Measurements from ENCODE around the gene TMEM52.

Gene TMEM52

DNA sequence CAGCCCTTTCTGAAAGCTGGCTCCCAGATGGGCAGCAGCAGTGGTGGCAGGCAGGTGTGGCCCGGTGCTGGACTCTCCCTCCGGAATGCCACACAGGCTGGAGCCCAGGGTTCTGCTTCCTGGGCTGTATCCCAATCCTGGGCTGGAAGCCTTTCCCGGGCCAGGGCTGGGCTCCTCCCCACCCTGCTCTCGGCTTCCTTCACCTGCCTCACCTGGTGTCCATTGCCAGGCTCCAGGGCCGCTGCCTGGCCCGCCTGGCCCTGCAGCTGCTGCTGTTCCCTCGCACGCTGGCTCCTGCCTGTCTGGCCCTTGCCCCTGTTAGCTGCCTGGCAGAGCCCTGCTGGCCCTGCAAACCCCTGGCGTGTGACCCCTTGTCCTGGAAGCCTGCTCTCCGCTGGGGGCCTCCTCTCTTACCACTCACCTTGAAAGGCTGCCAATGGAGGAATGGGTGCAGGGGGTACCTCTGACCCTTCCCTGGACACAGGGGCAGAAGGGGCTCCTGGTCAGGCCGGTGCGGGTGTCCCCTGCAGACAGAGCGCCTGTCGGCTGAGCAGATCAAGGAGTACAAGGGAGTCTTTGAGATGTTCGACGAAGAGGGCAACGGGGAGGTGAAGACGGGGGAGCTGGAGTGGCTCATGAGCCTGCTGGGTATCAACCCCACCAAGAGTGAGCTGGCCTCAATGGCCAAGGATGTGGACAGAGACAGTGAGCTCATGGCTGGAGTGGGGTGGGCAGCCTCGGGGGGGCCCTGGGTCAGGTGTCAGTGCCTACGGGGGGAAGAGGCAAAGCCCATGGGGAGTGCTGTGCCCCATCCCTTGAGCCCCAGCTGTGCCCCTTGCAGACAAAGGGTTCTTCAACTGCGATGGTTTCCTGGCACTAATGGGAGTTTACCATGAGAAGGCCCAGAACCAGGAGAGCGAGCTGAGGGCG lies 2.9 kb downstream of the TMEM52 start:
- H2BK120ac ChIP-seq (ENCODE audit: low read depth, low read length) = no peak overlapping the region
- no peak overlapping the region for H4K8ac ChIP-seq (ENCODE audit: low read depth, low read length)
- peak overlapping the region; percentile 66 for H2BK5ac ChIP-seq (ENCODE audit: low read length)
- peak overlapping the region; percentile 56 for H3K14ac ChIP-seq (ENCODE audit: low read length)
- H2BK12ac ChIP-seq (ENCODE audit: low read length) = peak overlapping the region; percentile 73
- H2AK5ac ChIP-seq (ENCODE audit: low read depth, low read length) = peak overlapping the region; percentile 97
- no peak overlapping the region for H4K91ac ChIP-seq (ENCODE audit: low read depth, low read length, poor library complexity)
- no peak overlapping the region for H3K4me2 ChIP-seq (ENCODE audit: insufficient read depth, low read length, poor library complexity, severe bottlenecking)
- no peak overlapping the region for H3K4ac ChIP-seq (ENCODE audit: low read length)
- H3K4me1 ChIP-seq (ENCODE audit: control insufficient read depth in 2 of 2, insufficient read depth in 1 of 2, low read depth in 1 of 2, low read length in 2 of 2) = peaks cover 8 to 10% of the 10 kb centered on the region in 2 donors
- no peak overlapping the region for H3K27ac ChIP-seq (replicated peaks; ENCODE audit: low read length)
- no peaks in the 10 kb centered on the region for H3K9me3 ChIP-seq (replicated peaks in 1 of 2; ENCODE audit: control insufficient read depth in 2 of 2, insufficient read depth in 1 of 2, low read depth in 1 of 2, low read length in 2 of 2)
- H3K36me3 ChIP-seq (replicated peaks in 1 of 2; ENCODE audit: control insufficient read depth in 2 of 2, insufficient read depth in 2 of 2, low read length in 2 of 2) = no peaks in the 10 kb centered on the region
- H2BK15ac ChIP-seq (ENCODE audit: low read length) = peak overlapping the region; percentile 55
- H3K79me1 ChIP-seq (ENCODE audit: low read depth, low read length) = peaks cover 8% of the 10 kb centered on the region
- peak overlapping the region; percentile 77 for H3K9ac ChIP-seq (ENCODE audit: low read depth, low read length, poor library complexity)
- no peak overlapping the region for H3K4me3 ChIP-seq (ENCODE audit: low read length in 2 of 2)
- H3K18ac ChIP-seq (ENCODE audit: low read length) = no peak overlapping the region
- no CpG with 5 or more reads among the region's 23 CpGs for WGBS, 2 donors (ENCODE audit: extremely low coverage in 2 of 2, insufficient read length in 2 of 2, insufficient replicate concordance in 1 of 2)
- no peak overlapping the region for H2AFZ ChIP-seq (ENCODE audit: low read length)
- H3K27me3 ChIP-seq (ENCODE audit: control insufficient read depth in 3 of 3, insufficient read depth in 3 of 3, low read depth in 1 of 3, low read length in 3 of 3) = peaks cover 0 to 49% (median 11%) of the 10 kb centered on the region in 3 experiments
- DNase-seq (ENCODE audit: low spot score) = no peak
- peak overlapping the region; percentile 55 for H3K23ac ChIP-seq (ENCODE audit: low read depth, low read length, poor library complexity)

GRCh38 chr1:1914971-1915692 lies 3.9 kb downstream of the TMEM52 start, which contains the start of gene CALML6:
CALML6 (plus strand) TSS chr1:1915260; CDS start chr1:1915281, 21 bp downstream.
- no peak within 1 kb of the TSS for H3K27ac ChIP-seq (replicated peaks; ENCODE audit: low read length)
- DNase-seq (ENCODE audit: low spot score) = no peak

DNA sequence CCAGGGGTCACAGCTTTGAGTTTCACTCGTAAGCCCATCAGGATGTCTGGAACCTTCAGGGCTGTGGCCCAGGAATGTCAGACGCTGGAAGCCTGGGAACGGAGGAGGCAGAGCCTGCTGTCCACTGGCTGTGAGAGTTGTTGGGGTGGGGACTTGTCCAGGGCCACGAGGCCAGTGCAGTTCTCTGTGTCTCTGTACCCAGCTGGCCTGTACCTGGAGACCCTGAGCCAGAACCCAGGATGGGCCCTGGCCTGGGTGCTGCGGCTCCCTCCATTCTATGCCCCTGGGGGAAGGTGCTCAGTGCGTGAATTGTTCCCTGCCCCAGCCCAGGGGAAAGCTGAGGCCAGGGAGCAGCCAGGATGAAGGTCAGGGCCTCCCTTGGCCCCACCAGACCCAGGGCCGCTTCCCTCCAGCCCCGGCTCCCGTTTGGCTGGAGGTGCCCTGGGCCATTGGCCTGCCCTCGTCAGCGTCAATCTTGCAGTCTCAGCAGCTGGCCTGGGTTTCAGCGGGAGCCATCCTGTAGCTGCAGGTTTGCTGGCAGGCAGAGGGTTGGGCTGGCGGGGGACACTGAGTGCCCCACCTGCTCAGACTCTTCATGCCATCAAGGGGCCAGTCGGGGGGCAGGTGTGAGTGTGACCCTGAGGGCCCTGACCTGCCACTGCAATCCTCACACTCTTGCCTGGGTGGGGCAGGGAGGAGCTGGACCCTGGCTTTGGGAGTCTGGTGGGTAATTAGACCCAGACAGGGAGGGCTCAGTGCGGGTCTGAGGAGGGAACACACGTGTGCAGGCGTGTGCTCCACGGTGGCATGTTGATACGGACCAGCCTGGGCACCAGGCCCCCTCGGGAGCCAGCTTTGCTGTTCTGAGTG lies 4.7 kb downstream of the TMEM52 start:
- H4K8ac ChIP-seq (ENCODE audit: low read depth, low read length) = no peak overlapping the region
- no CpG with 5 or more reads among the region's 20 CpGs for WGBS, 2 donors (ENCODE audit: extremely low coverage in 2 of 2, insufficient read length in 2 of 2, insufficient replicate concordance in 1 of 2)
- H3K27me3 ChIP-seq (ENCODE audit: control insufficient read depth in 3 of 3, insufficient read depth in 3 of 3, low read depth in 1 of 3, low read length in 3 of 3) = peaks cover 0 to 51% (median 9%) of the 10 kb centered on the region in 3 experiments
- no peak overlapping the region for H4K91ac ChIP-seq (ENCODE audit: low read depth, low read length, poor library complexity)
- H2AFZ ChIP-seq (ENCODE audit: low read length) = no peak overlapping the region
- H2BK5ac ChIP-seq (ENCODE audit: low read length) = peak overlapping the region; percentile 39
- no peaks in the 10 kb centered on the region for H3K36me3 ChIP-seq (replicated peaks in 1 of 2; ENCODE audit: control insufficient read depth in 2 of 2, insufficient read depth in 2 of 2, low read length in 2 of 2)
- no peak overlapping the region for H3K4ac ChIP-seq (ENCODE audit: low read length)
- peak overlapping the region; percentile 10 for H2BK15ac ChIP-seq (ENCODE audit: low read length)
- peak overlapping the region; percentile 97 for H2AK5ac ChIP-seq (ENCODE audit: low read depth, low read length)
- no peak overlapping the region for H3K4me2 ChIP-seq (ENCODE audit: insufficient read depth, low read length, poor library complexity, severe bottlenecking)
- H3K4me1 ChIP-seq (ENCODE audit: control insufficient read depth in 2 of 2, insufficient read depth in 1 of 2, low read depth in 1 of 2, low read length in 2 of 2) = peaks cover 4 to 8% of the 10 kb centered on the region in 2 donors
- no peaks in the 10 kb centered on the region for H3K9me3 ChIP-seq (replicated peaks in 1 of 2; ENCODE audit: control insufficient read depth in 2 of 2, insufficient read depth in 1 of 2, low read depth in 1 of 2, low read length in 2 of 2)
- peak overlapping the region; percentile 84 for H2BK12ac ChIP-seq (ENCODE audit: low read length)
- no peak overlapping the region for H3K14ac ChIP-seq (ENCODE audit: low read length)
- H3K27ac ChIP-seq (replicated peaks; ENCODE audit: low read length) = no peak overlapping the region
- peaks cover 3% of the 10 kb centered on the region for H3K79me1 ChIP-seq (ENCODE audit: low read depth, low read length)
- no peak for DNase-seq (ENCODE audit: low spot score)
- no peak overlapping the region for H3K4me3 ChIP-seq (ENCODE audit: low read length in 2 of 2)
- peak overlapping the region; percentile 70 for H3K9ac ChIP-seq (ENCODE audit: low read depth, low read length, poor library complexity)
- H3K18ac ChIP-seq (ENCODE audit: low read length) = peak overlapping the region; percentile 76
- no peak overlapping the region for H2BK120ac ChIP-seq (ENCODE audit: low read depth, low read length)
- peak overlapping the region; percentile 73 for H3K23ac ChIP-seq (ENCODE audit: low read depth, low read length, poor library complexity)

More at GRCh38 chr1:1914971-1915692, 3.9 kb downstream of the TMEM52 start, which contains the start of gene CALML6:
- Histone ChIP-seq H3K4me1 (ENCODE audit: control insufficient read depth in 2 of 2, insufficient read depth in 1 of 2, low read depth in 1 of 2, low read length in 2 of 2) (peaks cover 8 to 10% of the 10 kb centered on the region in 2 donors), H3K18ac (ENCODE audit: low read length) (peak within 1 kb of the TSS; percentile 76), H2BK120ac (ENCODE audit: low read depth, low read length) (no peak within 1 kb of the TSS), H2AK5ac (ENCODE audit: low read depth, low read length) (peak within 1 kb of the TSS; percentile 97), H3K4me2 (ENCODE audit: insufficient read depth, low read length, poor library complexity, severe bottlenecking) (no peak within 1 kb of the TSS), H2BK12ac (ENCODE audit: low read length) (peak within 1 kb of the TSS; percentile 84), H2BK15ac (ENCODE audit: low read length) (peak within 1 kb of the TSS; percentile 55), H2BK5ac (ENCODE audit: low read length) (peak within 1 kb of the TSS; percentile 66), H2AFZ (ENCODE audit: low read length) (no peak within 1 kb of the TSS), H3K27me3 (ENCODE audit: control insufficient read depth in 3 of 3, insufficient read depth in 3 of 3, low read depth in 1 of 3, low read length in 3 of 3) (peaks cover 0 to 47% (median 9%) of the 10 kb centered on the region in 3 experiments), H3K9ac (ENCODE audit: low read depth, low read length, poor library complexity) (peak within 1 kb of the TSS; percentile 77), H3K23ac (ENCODE audit: low read depth, low read length, poor library complexity) (peak within 1 kb of the TSS; percentile 73), H3K14ac (ENCODE audit: low read length) (no peak within 1 kb of the TSS), H3K4me3 (ENCODE audit: low read length in 2 of 2) (no peak within 1 kb of the TSS), H3K79me1 (ENCODE audit: low read depth, low read length) (peaks cover 3% of the 10 kb centered on the region), H3K36me3 (replicated peaks in 1 of 2; ENCODE audit: control insufficient read depth in 2 of 2, insufficient read depth in 2 of 2, low read length in 2 of 2) (no peaks in the 10 kb centered on the region), H4K91ac (ENCODE audit: low read depth, low read length, poor library complexity) (no peak within 1 kb of the TSS), H4K8ac (ENCODE audit: low read depth, low read length) (peak within 1 kb of the TSS; percentile 4), H3K4ac (ENCODE audit: low read length) (no peak within 1 kb of the TSS), H3K9me3 (replicated peaks in 1 of 2; ENCODE audit: control insufficient read depth in 2 of 2, insufficient read depth in 1 of 2, low read depth in 1 of 2, low read length in 2 of 2) (no peaks in the 10 kb centered on the region)
- no CpG with 5 or more reads among the region's 15 CpGs for WGBS, 2 donors (ENCODE audit: extremely low coverage in 2 of 2, insufficient read length in 2 of 2, insufficient replicate concordance in 1 of 2)

Data from neuronal stem cell (in vitro differentiated cells).